HepG2 (cell line): ENCODE results near the gene GRK5. TPM values are rescaled to one million over a fixed set of nuclear protein-coding genes. Genes with fewer than 3 reads are reported as not detected.

Experiments
- ATF7-NPFF ChIP-seq: sonication (generic); formaldehyde crosslinking; IDR thresholded peaks from 2 replicates; pipeline ENCODE4 v1.8.1; 2023; ENCODE audit warnings: mild to moderate bottlenecking, low read depth, missing genetic modification reagents, moderate library complexity
- MEIS2 ChIP-seq: sonication (generic); formaldehyde crosslinking; IDR thresholded peaks from 2 replicates; pipeline ENCODE4 v1.9.0; 2021; ENCODE audit warnings: mild to moderate bottlenecking, missing genetic modification reagents
- MZF1 ChIP-seq: sonication (generic); formaldehyde crosslinking; IDR thresholded peaks from 2 replicates; pipeline ENCODE4 v1.8.1; 2023; ENCODE audit warnings: mild to moderate bottlenecking, missing genetic modification reagents, borderline replicate concordance
- POLR2A ChIP-seq, 2 experiments: IDR thresholded peaks; 2 replicates each; pipeline ENCODE4 v1.6.1; 2011; ENCODE audit warnings: low read depth in 2 of 2, low read length in 2 of 2, mild to moderate bottlenecking in 1 of 2, moderate library complexity in 1 of 2; ENCODE audit not compliant: insufficient read depth in 1 of 2
- SRSF4 ChIP-seq: fragments of 200-400 bp; formaldehyde crosslinking; IDR thresholded peaks from one replicate; pipeline ENCODE4 v1.6.1; 2018; ENCODE audit warnings: mild to moderate bottlenecking, low read depth, low read length, moderate library complexity; ENCODE audit not compliant: poor library complexity, severe bottlenecking
- TOE1 ChIP-seq: sonication (generic); formaldehyde crosslinking; IDR thresholded peaks from 2 replicates; pipeline ENCODE4 v1.4.0; 2020; ENCODE audit warnings: mild to moderate bottlenecking, missing genetic modification reagents
- ZBTB38 ChIP-seq: sonication (generic); formaldehyde crosslinking; IDR thresholded peaks from 2 replicates; pipeline ENCODE4 v1.5.1; 2020; ENCODE audit warnings: mild to moderate bottlenecking, missing genetic modification reagents
- ZNF17 ChIP-seq: sonication (generic); formaldehyde crosslinking; IDR thresholded peaks from 2 replicates; pipeline ENCODE4 v1.5.0; 2020; ENCODE audit warnings: mild to moderate bottlenecking, missing genetic modification reagents
- ZNF326 ChIP-seq: sonication (generic); formaldehyde crosslinking; IDR thresholded peaks from 2 replicates; pipeline ENCODE4 v1.4.0; 2020; ENCODE audit warnings: missing genetic modification reagents, borderline replicate concordance
- ZNF383 ChIP-seq: sonication (generic); formaldehyde crosslinking; IDR thresholded peaks from 2 replicates; pipeline ENCODE4 v1.4.0; 2020; ENCODE audit warnings: missing genetic modification reagents, mild to moderate bottlenecking, borderline replicate concordance
- ZNF430 ChIP-seq: sonication (generic); formaldehyde crosslinking; IDR thresholded peaks from 2 replicates; pipeline ENCODE4 v1.9.0; 2021; ENCODE audit warnings: mild to moderate bottlenecking, missing genetic modification reagents
- ZNF546 ChIP-seq: sonication (generic); formaldehyde crosslinking; conservative IDR thresholded peaks from 2 replicates; pipeline ENCODE4 v1.8.1; 2023; ENCODE audit warnings: mild to moderate bottlenecking, missing genetic modification reagents
- ZNF703 ChIP-seq: sonication (generic); formaldehyde crosslinking; IDR thresholded peaks from 2 replicates; pipeline ENCODE4 v1.5.1; 2020; ENCODE audit warnings: missing genetic modification reagents, mild to moderate bottlenecking, moderate library complexity, borderline replicate concordance
- ZNF761 ChIP-seq: sonication (generic); formaldehyde crosslinking; conservative IDR thresholded peaks from 2 replicates; pipeline ENCODE4 v1.4.0; 2020; ENCODE audit warnings: mild to moderate bottlenecking, missing genetic modification reagents
- ZNF788 ChIP-seq: sonication (generic); formaldehyde crosslinking; IDR thresholded peaks from 2 replicates; pipeline ENCODE4 v1.5.0; 2020; ENCODE audit warnings: mild to moderate bottlenecking, missing genetic modification reagents, borderline replicate concordance
- ZNF841 ChIP-seq: sonication (generic); formaldehyde crosslinking; IDR thresholded peaks from 2 replicates; pipeline ENCODE4 v1.8.1; 2023; ENCODE audit warnings: missing genetic modification reagents, borderline replicate concordance
- polyA plus RNA-seq, 8 experiments: library from polyadenylated mRNA; depleted of rRNA in 3 of 8; stranded (reverse) in 7 of 8; unstranded in 1 of 8; fragments of >200 nt; fragmentation: Illumina TruSeq in 4 of 8; extraction: Trizol in 4 of 8; gene quantifications; 2 replicates each; pipeline versions ENCODE4 v1.2.1 to v1.2.3, GENCODE V29; 2011 to 2016; ENCODE audit warnings: low read depth in 4 of 8, missing spikeins in 1 of 8, mixed read lengths in 1 of 8; ENCODE audit not compliant: insufficient read depth in 1 of 8
- total RNA-seq, 5 experiments: library from RNA; depleted of rRNA; stranded (reverse); fragments of >200 nt; fragmentation: Illumina TruSeq; extraction: Trizol; gene quantifications; 2 replicates each; pipeline ENCODE4 v1.2.3, GENCODE V29; 2016; ENCODE audit warnings: low read depth in 1 of 5
- TF ChIP-seq, protein P1 (sequence below): IDR thresholded peaks from 2 replicates; pipeline ENCODE4 v1.4.0; 2020; ENCODE audit warnings: mild to moderate bottlenecking, missing genetic modification reagents
- TF ChIP-seq, protein P2 (sequence below): IDR thresholded peaks from 2 replicates; pipeline ENCODE4 v1.6.1; 2016; ENCODE audit warnings: low read depth, control low read depth
- TF ChIP-seq, protein P3 (sequence below): sonication (generic); formaldehyde crosslinking; IDR thresholded peaks from 2 replicates; pipeline ENCODE4 v1.5.1; 2020; ENCODE audit warnings: missing genetic modification reagents, mild to moderate bottlenecking, borderline replicate concordance
- TF ChIP-seq, protein P4 (sequence below): sonication (generic); formaldehyde crosslinking; IDR thresholded peaks from 2 replicates; pipeline ENCODE4 v1.8.0; 2022; ENCODE audit warnings: mild to moderate bottlenecking, missing genetic modification reagents, moderate library complexity

The GRK5 gene
- total and polyA plus RNA-seq, 2 of the 13 experiments (the other 11 are each of a cell fraction or from before 2014, with no cell fraction given): 10.4 to 12.6 TPM

- TF ChIP-seq, protein P1, sequence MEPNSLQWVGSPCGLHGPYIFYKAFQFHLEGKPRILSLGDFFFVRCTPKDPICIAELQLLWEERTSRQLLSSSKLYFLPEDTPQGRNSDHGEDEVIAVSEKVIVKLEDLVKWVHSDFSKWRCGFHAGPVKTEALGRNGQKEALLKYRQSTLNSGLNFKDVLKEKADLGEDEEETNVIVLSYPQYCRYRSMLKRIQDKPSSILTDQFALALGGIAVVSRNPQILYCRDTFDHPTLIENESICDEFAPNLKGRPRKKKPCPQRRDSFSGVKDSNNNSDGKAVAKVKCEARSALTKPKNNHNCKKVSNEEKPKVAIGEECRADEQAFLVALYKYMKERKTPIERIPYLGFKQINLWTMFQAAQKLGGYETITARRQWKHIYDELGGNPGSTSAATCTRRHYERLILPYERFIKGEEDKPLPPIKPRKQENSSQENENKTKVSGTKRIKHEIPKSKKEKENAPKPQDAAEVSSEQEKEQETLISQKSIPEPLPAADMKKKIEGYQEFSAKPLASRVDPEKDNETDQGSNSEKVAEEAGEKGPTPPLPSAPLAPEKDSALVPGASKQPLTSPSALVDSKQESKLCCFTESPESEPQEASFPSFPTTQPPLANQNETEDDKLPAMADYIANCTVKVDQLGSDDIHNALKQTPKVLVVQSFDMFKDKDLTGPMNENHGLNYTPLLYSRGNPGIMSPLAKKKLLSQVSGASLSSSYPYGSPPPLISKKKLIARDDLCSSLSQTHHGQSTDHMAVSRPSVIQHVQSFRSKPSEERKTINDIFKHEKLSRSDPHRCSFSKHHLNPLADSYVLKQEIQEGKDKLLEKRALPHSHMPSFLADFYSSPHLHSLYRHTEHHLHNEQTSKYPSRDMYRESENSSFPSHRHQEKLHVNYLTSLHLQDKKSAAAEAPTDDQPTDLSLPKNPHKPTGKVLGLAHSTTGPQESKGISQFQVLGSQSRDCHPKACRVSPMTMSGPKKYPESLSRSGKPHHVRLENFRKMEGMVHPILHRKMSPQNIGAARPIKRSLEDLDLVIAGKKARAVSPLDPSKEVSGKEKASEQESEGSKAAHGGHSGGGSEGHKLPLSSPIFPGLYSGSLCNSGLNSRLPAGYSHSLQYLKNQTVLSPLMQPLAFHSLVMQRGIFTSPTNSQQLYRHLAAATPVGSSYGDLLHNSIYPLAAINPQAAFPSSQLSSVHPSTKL (CRISPR knock-in tag): peak; percentile 71
- TF ChIP-seq ATF7-NPFF (no peak), ZNF703 (CRISPR knock-in tag) (no peak), SRSF4 (no peak), ZNF761 (no peak), ZNF383 (CRISPR knock-in tag) (no peak), ZNF788 (CRISPR knock-in tag) (no peak), ZNF546 (no peak), MEIS2 (peak; percentile 64; the same call in 1 of the 2 replicates), ZBTB38 (CRISPR knock-in tag) (peak; percentile 67), MZF1 (CRISPR knock-in tag) (no peak), POLR2A (IDR thresholded peaks at IDR 0.05; ENCODE audit: insufficient read depth in 1 of 2, low read depth in 2 of 2, low read length in 2 of 2) (peak; percentile 51 to 54; a peak in 3 of 4 replicates), ZNF841 (CRISPR knock-in tag) (no peak), ZNF17 (CRISPR knock-in tag) (no peak), ZNF430 (0 out of 2 replicates have a peak, but pooled peaks have one; percentile 68), ZNF326 (no peak), TOE1 (CRISPR knock-in tag) (no peak)
- TF ChIP-seq, protein P2, sequence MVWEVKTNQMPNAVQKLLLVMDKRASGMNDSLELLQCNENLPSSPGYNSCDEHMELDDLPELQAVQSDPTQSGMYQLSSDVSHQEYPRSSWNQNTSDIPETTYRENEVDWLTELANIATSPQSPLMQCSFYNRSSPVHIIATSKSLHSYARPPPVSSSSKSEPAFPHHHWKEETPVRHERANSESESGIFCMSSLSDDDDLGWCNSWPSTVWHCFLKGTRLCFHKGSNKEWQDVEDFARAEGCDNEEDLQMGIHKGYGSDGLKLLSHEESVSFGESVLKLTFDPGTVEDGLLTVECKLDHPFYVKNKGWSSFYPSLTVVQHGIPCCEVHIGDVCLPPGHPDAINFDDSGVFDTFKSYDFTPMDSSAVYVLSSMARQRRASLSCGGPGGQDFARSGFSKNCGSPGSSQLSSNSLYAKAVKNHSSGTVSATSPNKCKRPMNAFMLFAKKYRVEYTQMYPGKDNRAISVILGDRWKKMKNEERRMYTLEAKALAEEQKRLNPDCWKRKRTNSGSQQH (CRISPR knock-in tag): no peak
- TF ChIP-seq, protein P3, sequence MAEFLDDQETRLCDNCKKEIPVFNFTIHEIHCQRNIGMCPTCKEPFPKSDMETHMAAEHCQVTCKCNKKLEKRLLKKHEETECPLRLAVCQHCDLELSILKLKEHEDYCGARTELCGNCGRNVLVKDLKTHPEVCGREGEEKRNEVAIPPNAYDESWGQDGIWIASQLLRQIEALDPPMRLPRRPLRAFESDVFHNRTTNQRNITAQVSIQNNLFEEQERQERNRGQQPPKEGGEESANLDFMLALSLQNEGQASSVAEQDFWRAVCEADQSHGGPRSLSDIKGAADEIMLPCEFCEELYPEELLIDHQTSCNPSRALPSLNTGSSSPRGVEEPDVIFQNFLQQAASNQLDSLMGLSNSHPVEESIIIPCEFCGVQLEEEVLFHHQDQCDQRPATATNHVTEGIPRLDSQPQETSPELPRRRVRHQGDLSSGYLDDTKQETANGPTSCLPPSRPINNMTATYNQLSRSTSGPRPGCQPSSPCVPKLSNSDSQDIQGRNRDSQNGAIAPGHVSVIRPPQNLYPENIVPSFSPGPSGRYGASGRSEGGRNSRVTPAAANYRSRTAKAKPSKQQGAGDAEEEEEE (CRISPR knock-in tag): no peak
- TF ChIP-seq, protein P4, sequence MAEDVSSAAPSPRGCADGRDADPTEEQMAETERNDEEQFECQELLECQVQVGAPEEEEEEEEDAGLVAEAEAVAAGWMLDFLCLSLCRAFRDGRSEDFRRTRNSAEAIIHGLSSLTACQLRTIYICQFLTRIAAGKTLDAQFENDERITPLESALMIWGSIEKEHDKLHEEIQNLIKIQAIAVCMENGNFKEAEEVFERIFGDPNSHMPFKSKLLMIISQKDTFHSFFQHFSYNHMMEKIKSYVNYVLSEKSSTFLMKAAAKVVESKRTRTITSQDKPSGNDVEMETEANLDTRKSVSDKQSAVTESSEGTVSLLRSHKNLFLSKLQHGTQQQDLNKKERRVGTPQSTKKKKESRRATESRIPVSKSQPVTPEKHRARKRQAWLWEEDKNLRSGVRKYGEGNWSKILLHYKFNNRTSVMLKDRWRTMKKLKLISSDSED (CRISPR knock-in tag): no peak
Measured at GRCh38 chr10:119270762-119271366, 63.5 kb downstream of the GRK5 start (continued).
